NCI-H2081 treated with DMSO at 0.1 percent for 48 hours (cell line): ENCODE results near the gene IL27RA.

Experiments used
- DNase-seq: peaks from one replicate; lab custom pipeline; 2025; lab: John Stamatoyannopoulos, UW

IL27RA gene

GRCh38 chr19:14031719-14032480 is at the start of gene IL27RA:
TSS of gene IL27RA (plus strand) at chr19:14031762. CDS start at chr19:14031873, 111 bp downstream.
- peak; percentile 3 for DNase-seq

DNA sequence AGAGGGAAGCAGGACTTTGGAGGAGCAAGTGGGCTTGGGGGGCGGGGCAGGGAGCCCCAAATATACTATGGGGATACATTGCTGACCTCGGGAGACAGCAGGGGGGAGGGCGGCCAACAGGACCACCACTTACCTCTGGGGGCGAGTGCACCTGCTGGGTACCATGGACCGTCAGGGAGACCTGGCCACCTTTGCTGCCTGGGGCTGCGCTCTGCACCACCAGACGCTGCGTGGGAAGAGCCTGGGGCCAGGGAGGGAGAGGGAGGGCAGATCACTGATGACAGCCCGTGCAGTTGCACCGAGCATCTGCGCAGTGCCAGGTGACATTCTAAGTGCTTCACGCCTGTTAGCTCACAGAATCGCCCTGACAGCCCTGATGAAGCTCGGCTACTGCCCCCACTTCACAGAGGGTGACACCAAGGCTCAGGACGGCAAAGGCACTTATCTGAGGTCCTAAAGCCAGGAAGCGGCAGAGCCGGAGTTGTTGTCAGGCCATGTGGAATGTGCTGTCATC is 49.5 kb upstream of the IL27RA start:
- no peak for DNase-seq

GRCh38 chr19:13982773-13983172 is 48.8 kb upstream of the IL27RA start:
- no peak for DNase-seq

- peak; percentile 20 for DNase-seq
Observed at GRCh38 chr19:13983213-13983889, 48.2 kb upstream of the IL27RA start.

DNA sequence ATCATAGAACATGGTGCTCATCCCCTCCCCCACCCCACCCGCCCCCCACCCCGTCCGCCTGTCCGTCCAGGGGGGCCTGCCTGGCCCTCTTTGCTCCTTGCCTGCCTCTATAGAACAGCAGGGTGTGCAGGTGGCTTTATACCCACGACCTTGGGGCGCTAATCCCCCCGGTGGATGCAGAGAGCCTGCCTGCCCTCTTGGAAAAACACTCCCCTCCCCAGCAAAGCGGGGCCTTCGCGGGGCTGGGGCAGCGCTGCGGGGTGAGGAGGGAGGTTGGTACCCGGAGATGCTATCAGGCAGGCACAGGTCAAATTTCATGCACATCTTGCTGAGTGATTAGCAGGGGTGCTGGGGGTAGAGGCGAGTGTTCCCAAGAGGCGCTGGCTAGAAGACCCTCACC is 47.4 kb upstream of the IL27RA start:
- no peak for DNase-seq

- no peak for DNase-seq
Observed at GRCh38 chr19:13984875-13985741, 46.5 kb upstream of the IL27RA start.

DNA sequence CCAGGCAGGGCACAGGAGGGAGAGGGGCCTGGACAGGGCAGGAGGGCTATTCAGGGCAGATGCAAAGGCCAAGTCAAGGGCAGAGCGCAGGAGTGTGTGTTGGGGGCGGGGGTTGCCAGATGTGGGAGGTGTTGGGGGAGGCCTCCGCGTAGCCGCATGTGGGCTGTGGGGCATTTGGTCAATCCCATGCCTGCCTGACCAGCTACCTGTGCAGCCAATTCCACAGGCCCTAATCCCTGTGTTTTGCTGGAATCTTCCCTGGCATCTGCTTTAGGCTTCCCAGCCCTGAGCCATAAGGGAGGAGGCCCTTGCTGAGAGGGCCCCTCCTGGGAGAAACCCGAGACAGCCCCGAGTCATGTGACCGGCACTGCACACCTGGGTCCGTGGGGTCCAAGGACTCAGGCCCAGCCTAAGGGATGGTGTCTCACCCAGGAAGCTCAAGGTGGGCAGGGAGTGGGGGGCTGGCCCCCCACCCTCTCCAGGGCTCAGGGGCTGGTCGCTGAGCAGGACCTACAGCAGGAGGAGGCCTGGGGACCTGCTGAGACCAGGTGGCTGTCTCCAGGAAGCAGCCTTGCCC is 45.7 kb upstream of the IL27RA start:
- no peak for DNase-seq

GRCh38 chr19:13986348-13986904 is 45.1 kb upstream of the IL27RA start:
- no peak for DNase-seq

DNA sequence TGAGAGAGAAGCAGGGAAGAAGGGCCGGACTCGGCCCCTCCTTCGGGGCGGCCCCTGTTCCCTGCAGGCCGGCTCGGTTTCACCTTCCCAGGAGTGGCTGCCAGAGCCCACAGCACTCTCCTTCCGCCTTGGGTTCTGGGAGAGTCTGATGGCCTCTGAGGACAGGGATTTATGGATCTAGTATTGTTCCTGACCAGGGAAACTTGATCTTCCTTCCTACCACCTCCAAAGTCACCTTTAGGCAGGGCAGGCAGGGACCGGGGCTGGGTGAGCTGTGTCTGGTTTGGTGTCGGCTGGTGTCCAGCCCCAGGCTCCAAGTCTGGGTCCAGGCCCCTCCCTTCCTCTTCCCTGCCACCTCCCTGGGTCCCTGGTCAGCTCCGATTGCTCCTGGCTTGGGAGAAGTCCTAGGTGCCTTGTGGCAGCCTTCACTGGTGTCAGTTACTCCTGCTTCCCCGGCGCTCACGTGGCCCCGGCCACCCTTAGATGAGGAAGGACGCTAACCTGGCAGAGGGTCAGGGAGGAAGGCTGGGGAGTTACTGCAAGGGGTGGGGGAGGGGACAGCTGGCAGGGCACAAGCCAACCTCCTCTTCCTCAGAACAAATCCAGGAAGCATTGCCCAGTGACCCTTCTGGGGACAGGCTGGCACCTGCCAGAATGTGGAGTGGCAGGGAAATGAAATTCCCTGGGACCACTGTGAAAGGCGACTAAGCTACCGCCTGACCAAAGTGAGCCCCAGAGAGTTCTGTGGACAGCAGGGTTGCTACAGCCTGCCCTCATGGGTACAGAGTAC is 44.3 kb upstream of the IL27RA start:
- DNase-seq, result no peak

- DNase-seq, result no peak
Observed at GRCh38 chr19:13989487-13989886, 42.1 kb upstream of the IL27RA start.

DNA sequence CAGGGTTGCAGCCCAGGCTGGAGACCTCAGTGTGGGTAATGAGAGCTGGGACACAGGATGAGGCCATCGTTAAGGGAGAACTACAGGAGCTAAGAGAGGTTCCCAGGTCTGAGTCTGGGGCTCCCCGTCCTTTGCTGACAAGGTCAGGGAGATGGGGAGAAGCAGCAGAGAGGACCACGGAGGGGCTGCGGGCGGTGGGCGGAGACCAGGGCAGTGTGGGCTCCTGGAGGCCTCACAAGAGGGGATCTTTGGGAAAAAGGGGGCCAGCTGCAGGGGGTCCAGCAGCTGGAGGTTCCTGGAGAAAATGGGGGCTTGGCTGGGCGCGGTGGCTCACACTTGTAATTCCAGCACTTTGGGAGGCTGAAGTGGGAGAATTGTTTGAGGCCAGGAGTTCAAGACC is 41.5 kb upstream of the IL27RA start:
- DNase-seq, result no peak

GRCh38 chr19:13992025-13992424 is 39.5 kb upstream of the IL27RA start:
- DNase-seq, result no peak

GRCh38 chr19:13993590-13994300 is 37.8 kb upstream of the IL27RA start:
- DNase-seq, result no peak

DNA sequence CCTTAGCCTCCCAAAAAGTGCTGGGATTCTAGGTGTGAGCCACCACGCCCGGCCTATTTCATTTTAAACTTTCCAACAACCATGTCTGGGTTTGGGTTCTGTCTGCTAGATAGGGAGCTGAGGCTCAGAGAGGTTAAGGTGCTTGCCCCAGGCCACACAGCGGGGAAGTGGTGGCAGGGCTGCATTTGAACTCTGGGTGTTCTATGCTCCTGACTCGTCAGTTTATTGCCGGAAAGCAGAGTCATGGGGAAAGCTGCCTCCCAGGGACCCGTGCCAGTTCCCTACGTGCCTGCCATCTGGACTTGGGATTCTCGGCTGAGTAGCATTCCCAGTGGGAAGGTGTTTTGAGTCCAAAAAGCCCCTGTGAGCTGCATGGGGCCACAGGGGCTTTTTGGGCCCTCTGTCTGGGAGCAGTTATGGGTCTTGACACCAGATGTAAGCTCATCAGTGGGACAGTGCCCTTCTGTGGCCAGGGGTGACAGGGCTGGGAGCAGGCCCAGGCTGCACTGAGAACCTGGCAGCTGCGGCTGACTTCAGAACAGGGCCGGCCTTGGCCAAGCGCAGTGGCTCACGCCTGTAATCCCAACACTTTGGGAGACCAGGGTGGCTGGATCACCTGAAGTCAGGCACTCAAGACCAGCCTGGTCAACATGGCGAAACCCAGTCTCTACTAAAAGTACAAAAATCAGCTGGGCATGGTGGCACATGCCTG is 36.4 kb upstream of the IL27RA start:
- no peak for DNase-seq

- no peak for DNase-seq
Observed at GRCh38 chr19:13995878-13996765, 35.4 kb upstream of the IL27RA start.

- DNase-seq, result no peak
Observed at GRCh38 chr19:13996928-13997630, 34.5 kb upstream of the IL27RA start.

GRCh38 chr19:13997631-13997962 is 34.0 kb upstream of the IL27RA start:
- DNase-seq, result no peak

DNA sequence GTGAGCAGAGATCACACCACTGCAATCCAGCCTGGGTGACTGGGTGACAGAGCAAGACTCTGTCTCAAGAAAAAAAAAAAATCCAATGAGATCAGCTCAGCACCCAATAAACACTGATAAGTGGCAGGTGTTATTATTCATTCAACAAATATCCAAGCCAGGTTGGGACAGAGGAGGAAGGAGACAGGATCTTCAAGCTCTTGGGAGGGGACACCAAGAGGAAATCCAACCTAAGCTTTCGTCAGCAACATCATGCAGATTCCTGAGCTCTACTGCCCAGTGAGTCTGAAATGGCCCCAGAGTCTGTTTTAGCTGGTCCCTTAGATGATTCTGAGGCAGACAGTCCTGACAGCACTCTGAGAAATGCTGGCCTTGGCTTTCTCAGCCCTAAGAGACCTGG is 33.1 kb upstream of the IL27RA start:
- no peak for DNase-seq
